LNCAP (cell line): ENCODE results near the gene ATAD1.

Experiments used
- TF ChIP-seq, protein P1 (sequence below): fragments of 450-650 bp; IDR thresholded peaks from 2 replicates; pipeline ENCODE4 v1.5.1; 2017; ENCODE audit warnings: mild to moderate bottlenecking

Gene ATAD1

DNA sequence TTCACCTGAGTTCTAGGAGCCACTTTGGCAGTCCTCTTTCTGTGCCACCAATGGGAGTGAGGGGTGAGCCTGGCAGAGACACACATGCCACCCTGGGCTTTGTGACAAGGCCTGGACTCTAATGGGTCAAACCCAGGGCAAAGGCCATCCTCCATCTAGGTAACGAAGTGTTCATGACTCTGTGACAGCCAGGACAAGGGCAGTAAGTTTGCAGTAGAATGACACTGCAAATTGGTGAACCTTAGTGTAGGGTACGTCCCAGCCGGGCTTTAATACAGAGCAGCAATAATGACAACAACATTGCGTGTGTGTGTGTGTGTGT is 115.1 kb downstream of the ATAD1 start:
- TF ChIP-seq, protein P1, sequence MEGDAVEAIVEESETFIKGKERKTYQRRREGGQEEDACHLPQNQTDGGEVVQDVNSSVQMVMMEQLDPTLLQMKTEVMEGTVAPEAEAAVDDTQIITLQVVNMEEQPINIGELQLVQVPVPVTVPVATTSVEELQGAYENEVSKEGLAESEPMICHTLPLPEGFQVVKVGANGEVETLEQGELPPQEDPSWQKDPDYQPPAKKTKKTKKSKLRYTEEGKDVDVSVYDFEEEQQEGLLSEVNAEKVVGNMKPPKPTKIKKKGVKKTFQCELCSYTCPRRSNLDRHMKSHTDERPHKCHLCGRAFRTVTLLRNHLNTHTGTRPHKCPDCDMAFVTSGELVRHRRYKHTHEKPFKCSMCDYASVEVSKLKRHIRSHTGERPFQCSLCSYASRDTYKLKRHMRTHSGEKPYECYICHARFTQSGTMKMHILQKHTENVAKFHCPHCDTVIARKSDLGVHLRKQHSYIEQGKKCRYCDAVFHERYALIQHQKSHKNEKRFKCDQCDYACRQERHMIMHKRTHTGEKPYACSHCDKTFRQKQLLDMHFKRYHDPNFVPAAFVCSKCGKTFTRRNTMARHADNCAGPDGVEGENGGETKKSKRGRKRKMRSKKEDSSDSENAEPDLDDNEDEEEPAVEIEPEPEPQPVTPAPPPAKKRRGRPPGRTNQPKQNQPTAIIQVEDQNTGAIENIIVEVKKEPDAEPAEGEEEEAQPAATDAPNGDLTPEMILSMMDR: no peak

DNA sequence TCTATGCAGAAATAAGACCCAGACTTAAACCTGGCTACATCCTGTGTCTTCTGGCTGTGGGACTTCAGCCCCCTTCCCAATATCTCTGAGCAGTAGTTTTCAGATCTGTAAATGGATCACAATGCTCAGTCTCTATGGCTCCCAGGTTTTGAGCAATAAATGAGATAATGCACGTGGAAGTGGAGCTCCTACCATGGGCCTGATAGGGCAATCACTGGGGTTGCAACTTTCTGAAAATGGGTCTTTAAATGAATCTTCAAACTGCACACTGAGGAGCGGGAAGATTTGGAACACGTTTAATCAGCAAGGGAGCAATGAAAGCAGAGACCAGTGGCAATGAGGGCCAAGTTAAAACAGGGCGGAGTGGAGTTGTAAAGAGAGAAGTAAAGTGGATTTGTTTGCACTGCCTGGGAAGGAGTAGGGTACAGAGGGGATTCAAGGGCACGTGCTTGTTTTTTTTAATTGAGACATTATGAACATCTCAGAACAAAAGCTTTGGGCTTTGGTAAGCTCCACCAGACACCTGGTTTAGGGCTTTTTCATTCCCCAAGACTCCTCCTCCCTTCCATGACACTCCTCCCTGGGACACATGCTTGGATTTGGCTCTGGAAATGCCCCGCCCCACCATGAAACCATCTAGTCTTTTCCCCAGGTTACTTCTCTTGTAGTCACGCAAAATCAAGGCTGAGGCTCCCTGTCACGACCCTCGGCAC is 115.6 kb downstream of the ATAD1 start:
- TF ChIP-seq, protein P1: no peak
